Bronchial smooth muscle cell (primary cell): ENCODE measurements around the gene PPP5C. TPM values are rescaled to one million over a fixed set of nuclear protein-coding genes. Genes with fewer than 3 reads are reported as not detected.

Experiments used
- total RNA-seq: library from RNA; depleted of rRNA; stranded (reverse); fragments of >200 nt; gene quantifications from 2 replicates; pipeline ENCODE4 v1.2.1, GENCODE V29; 2014

PPP5C gene
- 42.1 and 42.3 TPM in 2 replicates for total RNA-seq

DNA sequence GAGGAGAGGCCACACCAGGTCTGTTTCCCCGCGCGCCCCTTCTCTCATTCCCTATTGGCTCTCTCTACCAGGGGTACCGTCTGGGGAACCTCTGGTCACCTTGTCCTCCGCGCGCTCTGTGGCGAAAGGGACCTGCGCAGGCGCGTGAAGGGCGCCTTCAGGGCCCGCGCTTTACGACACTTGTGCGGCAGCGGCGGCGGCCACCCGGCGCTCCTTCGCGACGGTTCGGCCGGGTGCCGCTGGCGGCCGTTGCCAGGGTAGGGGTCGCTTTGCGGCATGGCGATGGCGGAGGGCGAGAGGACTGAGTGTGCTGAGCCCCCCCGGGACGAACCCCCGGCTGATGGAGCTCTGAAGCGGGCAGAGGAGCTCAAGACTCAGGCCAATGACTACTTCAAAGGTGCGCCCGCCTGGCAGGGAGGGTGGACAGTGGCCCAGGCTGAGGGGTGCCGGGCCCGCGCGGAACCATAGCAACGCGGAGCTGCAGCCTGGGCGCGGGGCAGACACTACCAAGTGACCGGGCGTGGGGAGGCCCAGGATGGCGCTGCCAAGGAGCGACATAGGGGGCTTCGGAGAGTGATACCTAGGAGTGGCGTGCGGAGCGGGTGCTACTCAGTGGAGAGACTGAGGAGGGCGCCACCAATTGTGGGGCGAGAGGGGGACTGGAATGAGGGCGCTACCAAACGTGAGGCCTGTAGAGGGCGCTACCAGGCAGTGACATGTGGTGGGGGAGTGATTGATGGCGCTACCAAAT, at the start of gene PPP5C:
TSS of gene PPP5C (plus strand) at position 267 of the 751 bp plus-strand sequence. CDS start at position 277, 10 bp downstream.

DNA sequence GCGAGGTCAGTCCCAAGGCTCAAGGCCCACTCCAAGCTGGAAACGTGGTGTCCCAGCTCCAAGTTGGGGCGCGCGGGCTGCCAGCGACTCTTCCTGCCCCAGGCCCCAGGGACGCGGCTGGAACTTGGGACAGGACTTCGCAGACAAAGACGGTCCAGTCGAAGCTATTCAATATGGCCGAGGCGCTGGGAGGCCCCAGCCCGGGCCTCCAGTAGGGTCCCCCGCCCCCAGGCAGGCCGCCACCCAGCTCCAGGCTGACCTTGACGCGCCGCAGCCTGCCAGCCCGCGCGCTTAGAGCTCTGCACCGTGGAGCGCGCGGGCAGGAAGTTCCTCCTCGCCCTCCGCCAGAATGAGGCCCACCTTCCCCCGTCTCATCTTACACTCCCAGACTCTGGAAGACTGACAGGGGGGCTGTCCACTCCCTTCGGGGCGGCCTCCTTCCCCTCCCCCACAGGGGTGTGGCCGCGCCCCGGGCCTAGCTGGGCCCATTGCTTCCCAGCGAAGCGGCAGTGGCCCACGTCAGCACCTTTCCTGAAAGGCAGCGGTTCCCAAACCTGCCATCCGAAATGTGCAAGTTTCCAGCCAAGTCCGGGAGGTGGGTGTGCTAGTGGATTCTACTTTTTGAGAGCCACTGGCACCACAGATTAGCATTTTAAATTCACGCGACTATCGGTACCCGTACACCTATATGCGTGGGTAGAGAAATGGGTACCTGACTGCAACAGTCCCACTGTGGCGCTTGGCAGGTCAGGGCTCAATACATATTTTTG, 66.6 kb downstream of the PPP5C start, which contains the start of gene CCDC8:
TSS of gene CCDC8 (minus strand) at position 303 of the 770 bp plus-strand sequence. CDS start 754 bp downstream, outside the sequence.

GRCh38 chr19:46428239-46429135, 81.6 kb downstream of the PPP5C start, which contains the start of gene PNMA8C:
PNMA8C (minus strand) TSS chr19:46428936; CDS start chr19:46428359, 577 bp downstream.

Other genes starting within 250 kb of the PPP5C start
- gene IGFL3, start 222.4 kb upstream of the PPP5C start, total RNA-seq = not detected in 2 replicates
- gene IGFL2, start 198.8 kb upstream of the PPP5C start, total RNA-seq = not detected in 2 replicates
- not detected in 2 replicates for gene IGFL1, start 117.3 kb upstream of the PPP5C start, total RNA-seq
- 1.3 TPM in 1 of 2 replicates, not detected in the other for gene HIF3A, start 50.0 kb upstream of the PPP5C start, total RNA-seq
- gene CCDC8, start 66.5 kb downstream of the PPP5C start, total RNA-seq = 40.5 and 50.6 TPM in 2 replicates
- gene PNMA8C, start 81.8 kb downstream of the PPP5C start, total RNA-seq = under 0.01 and 0.16 TPM in 2 replicates
- gene PNMA8A, start 124.5 kb downstream of the PPP5C start, total RNA-seq = 2.9 and 5.5 TPM in 2 replicates
- 3.0 and 4.5 TPM in 2 replicates for gene PNMA8B, start 148.8 kb downstream of the PPP5C start, total RNA-seq